G401.6 (cell line): Measurements from ENCODE around the gene ZBTB38.

Experiments used
- FAIRE-seq: peaks from 2 replicates; lab custom pipeline; 2012; peaks lifted over from hg19 to GRCh38; lab: Jason Lieb, UNC

Gene ZBTB38, protein sequence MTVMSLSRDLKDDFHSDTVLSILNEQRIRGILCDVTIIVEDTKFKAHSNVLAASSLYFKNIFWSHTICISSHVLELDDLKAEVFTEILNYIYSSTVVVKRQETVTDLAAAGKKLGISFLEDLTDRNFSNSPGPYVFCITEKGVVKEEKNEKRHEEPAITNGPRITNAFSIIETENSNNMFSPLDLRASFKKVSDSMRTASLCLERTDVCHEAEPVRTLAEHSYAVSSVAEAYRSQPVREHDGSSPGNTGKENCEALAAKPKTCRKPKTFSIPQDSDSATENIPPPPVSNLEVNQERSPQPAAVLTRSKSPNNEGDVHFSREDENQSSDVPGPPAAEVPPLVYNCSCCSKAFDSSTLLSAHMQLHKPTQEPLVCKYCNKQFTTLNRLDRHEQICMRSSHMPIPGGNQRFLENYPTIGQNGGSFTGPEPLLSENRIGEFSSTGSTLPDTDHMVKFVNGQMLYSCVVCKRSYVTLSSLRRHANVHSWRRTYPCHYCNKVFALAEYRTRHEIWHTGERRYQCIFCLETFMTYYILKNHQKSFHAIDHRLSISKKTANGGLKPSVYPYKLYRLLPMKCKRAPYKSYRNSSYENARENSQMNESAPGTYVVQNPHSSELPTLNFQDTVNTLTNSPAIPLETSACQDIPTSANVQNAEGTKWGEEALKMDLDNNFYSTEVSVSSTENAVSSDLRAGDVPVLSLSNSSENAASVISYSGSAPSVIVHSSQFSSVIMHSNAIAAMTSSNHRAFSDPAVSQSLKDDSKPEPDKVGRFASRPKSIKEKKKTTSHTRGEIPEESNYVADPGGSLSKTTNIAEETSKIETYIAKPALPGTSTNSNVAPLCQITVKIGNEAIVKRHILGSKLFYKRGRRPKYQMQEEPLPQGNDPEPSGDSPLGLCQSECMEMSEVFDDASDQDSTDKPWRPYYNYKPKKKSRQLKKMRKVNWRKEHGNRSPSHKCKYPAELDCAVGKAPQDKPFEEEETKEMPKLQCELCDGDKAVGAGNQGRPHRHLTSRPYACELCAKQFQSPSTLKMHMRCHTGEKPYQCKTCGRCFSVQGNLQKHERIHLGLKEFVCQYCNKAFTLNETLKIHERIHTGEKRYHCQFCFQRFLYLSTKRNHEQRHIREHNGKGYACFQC (N-terminal part only)

GRCh38 chr3:141368062-141368924 is at the start of gene ZBTB38:
ZBTB38 (plus strand) TSS chr3:141368504; CDS start chr3:141442389, 73,885 bp downstream.
- no peak for FAIRE-seq

DNA sequence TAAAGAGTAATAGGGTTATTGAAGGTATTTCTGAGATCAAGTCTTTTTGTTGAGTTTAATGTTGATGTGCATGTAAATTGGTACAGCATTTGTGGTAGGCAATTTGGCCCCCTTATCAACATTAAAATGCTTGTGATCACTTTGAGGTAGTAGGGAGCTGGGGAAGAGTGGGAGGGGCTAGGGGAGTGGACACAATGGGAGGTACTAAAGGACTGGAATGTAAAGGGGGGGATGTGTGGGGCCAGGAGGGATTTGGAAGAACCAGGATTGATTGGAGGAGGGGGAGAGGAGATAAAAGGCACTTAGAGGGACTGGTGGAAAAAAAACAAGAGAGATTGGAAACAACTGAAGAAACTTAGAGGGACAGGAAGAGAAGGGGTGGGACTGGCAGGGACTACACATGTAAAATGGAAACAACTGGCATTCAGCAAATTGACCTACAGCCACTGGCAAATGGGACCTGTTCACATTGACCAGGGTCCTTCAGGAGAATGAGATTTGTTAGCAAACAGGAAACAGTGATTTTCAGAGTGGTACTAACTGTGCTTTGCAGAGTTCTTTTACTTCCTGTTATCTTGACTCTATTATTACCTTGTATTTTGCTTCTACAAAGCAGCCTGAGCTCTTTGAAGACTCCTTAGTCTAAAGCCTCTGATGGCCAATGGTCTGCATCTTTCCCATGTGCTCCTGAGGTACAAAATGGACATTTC is 47.8 kb upstream of the ZBTB38 start:
- FAIRE-seq = no peak

GRCh38 chr3:141321109-141321497 is 47.2 kb upstream of the ZBTB38 start:
- FAIRE-seq = no peak

GRCh38 chr3:141323936-141324704 is 44.2 kb upstream of the ZBTB38 start:
- FAIRE-seq = no peak

- FAIRE-seq = no peak
Measured at GRCh38 chr3:141326123-141326522, 42.2 kb upstream of the ZBTB38 start.

GRCh38 chr3:141326626-141327025 is 41.7 kb upstream of the ZBTB38 start:
- FAIRE-seq = no peak

DNA sequence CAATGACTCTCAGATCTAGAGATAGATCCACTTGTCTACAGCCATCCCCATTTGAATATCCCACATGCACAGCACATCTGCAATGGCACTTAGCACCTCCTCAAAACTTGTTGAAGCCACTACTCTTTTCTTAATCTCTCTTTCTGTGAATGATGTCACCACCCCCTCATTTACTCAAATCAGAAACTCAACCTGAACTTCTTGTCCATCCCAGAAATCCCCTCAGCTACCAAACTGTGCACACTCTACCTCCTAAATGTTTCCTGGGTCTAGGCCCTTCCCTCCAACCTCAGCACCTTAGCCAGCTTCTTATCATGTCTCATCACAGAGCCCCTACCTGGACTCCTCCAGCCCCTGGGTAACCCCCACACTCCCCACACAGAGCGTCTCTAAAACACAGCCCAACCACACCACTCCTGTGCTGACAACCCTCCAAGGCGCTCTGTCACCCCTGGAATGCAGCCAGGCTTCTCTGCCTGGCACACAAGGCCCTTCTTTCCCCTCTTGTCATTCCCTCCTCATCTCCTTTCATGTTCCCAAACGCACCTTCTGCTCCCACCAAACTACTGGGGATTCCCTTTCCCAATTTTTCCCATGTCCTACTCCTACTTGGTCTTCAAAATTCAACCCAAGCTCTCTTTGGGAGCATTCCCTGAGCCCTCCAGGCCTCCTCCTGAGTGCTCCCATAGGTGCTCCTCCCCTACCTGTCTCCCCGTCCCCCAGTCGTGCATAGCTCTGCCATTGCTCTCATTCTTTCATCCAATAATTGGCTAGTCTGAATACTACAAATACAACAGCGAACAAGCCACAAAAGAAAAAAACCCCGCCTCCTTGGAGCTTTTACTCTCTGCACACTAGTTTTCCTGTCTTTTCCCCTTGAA is 39.8 kb upstream of the ZBTB38 start:
- no peak for FAIRE-seq

DNA sequence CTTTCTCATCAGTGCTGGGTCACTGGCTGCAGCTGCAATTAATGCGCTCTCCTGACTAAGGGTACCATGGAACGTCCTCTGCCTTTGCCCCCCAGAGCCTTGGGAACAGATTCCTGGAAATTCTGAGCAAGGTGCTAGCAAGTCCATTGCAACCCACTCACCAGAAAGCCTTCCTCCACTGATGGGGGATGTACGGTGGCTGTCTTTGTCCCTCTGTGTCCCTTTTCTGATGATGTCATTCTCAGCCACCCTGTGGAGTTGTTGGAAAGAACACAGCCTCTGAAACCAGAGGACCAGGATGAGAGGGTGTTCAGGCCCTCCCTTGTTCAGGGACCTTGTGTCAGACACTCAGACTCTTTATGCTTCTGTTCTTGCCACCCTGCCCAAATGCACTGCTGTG is 38.1 kb upstream of the ZBTB38 start:
- no peak for FAIRE-seq

GRCh38 chr3:141330718-141331376 is 37.5 kb upstream of the ZBTB38 start:
- FAIRE-seq = no peak

DNA sequence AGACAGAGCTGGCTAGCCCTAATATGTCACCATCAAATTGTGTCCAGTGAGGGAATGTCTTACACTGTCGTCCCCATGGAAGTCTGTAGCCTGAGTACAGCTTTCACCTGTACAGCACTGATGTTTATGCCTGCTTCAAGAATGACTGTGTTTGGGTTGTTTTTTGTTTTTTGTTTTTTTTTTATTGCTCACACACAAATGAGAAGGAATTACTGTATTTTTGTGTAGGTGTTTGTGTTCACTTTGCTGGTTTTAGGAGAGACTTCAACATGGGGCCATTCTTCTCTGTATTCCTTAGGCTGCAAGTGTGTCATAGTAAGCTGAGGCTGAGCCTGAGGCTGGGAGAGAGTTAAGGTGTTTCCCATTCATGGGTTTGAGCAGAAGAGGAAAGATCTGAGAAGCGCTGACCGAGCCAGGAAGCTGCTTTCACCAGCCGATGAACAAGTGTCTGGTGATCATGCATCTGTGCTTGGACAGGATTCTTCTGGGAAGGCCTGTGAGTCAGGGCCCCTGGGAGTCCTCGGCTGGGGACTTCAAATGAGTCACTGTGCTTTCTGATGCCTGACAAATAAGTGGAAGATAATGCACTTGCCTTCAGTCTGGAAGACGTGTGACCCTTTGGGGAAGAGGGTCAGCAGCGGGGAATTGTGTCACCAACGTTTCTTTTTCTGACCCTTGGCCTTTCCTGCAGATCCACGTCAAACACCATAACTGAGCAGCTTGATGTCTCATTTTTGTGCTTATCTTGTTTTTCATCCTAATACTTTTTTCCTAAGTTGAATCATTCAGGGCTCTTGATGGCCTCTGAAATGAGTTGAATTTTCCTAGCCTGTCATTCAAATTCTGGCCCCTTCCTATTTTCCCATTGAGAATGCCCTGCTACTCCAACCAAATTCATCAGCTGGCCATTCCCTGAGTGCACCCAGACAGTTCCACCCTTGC is 36.7 kb upstream of the ZBTB38 start:
- no peak for FAIRE-seq

DNA sequence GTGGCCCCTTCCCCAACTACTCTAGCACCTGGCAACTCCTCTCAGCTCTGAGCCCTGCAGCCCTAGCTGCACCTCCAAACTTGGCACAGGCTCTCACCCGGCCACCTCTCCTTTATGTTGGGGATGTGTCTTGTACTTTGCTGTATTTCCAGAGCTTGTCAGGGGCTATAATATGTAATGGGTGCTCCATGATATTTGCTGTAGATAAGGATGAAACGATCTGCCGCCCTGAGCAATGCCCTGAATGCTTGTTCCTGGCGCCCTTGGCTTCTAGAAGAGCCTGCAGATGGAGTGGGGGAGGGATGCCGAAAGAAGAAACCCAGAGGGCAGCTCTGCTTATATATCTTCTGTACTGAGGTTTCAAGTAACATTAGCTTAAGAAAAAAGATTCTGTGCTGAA is 35.9 kb upstream of the ZBTB38 start:
- no peak for FAIRE-seq

- FAIRE-seq = no peak
Measured at GRCh38 chr3:141333836-141334626, 34.3 kb upstream of the ZBTB38 start.

- FAIRE-seq = no peak
Measured at GRCh38 chr3:141334627-141335250, 33.6 kb upstream of the ZBTB38 start.

DNA sequence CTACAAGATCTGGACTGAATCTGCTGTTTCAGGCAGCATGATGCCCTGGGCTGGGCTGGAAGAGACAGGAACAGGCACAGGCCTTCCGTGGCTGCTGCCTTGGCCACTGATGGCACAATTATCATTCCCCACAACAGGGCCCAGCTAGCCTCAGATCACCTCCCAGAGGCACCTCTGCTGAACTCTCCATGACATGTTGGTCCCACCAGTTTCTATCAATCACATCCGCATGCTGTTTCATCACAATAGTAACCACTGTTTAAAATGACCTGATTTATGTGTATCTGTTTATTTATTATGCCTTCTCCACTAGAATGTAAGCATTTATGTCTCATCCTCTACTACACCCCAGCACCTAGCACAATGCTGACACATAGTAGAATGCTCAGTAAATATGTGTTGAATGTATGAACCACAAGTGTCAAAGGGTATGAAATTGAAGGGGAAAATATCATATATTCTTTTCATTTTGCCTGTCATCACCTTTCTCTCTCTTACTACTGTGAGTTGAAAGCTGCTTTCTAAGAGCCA is 32.7 kb upstream of the ZBTB38 start:
- no peak for FAIRE-seq

GRCh38 chr3:141336672-141337522 is 31.4 kb upstream of the ZBTB38 start:
- no peak for FAIRE-seq
